Adipocyte (in vitro differentiated cells): ENCODE results near the gene WNT1.

Source experiments
- DNase-seq: peaks from one replicate; pipeline ENCODE4 v3.0.0-alpha.2; 2015; ENCODE audit warnings: low read depth
- H3K27me3 ChIP-seq: replicated peaks from 2 replicates; pipeline ENCODE4 v1.7.0; 2013; ENCODE audit warnings: mild to moderate bottlenecking, low read length, moderate library complexity; ENCODE audit not compliant: control insufficient read depth, insufficient read depth
- H3K36me3 ChIP-seq: 2 replicates; pipeline ENCODE4 v1.7.0; 2013; ENCODE audit warnings: low read length, mild to moderate bottlenecking, moderate library complexity; ENCODE audit not compliant: control insufficient read depth, insufficient read depth, severe bottlenecking
- H3K4me1 ChIP-seq: 2 replicates; pipeline ENCODE4 v1.7.0; 2013; ENCODE audit warnings: mild to moderate bottlenecking, low read length, moderate library complexity; ENCODE audit not compliant: control insufficient read depth, insufficient read depth
- H3K4me3 ChIP-seq: 2 replicates; pipeline ENCODE4 v1.7.0; 2013; ENCODE audit warnings: mild to moderate bottlenecking, low read length, moderate library complexity
- H3K9ac ChIP-seq: 2 replicates; pipeline ENCODE4 v1.7.0; 2013; ENCODE audit warnings: mild to moderate bottlenecking, low read length, moderate library complexity
- H3K9me3 ChIP-seq: 2 replicates; pipeline ENCODE4 v1.7.0; 2013; ENCODE audit warnings: mild to moderate bottlenecking, low read length, moderate library complexity; ENCODE audit not compliant: control insufficient read depth

WNT1 gene

DNA sequence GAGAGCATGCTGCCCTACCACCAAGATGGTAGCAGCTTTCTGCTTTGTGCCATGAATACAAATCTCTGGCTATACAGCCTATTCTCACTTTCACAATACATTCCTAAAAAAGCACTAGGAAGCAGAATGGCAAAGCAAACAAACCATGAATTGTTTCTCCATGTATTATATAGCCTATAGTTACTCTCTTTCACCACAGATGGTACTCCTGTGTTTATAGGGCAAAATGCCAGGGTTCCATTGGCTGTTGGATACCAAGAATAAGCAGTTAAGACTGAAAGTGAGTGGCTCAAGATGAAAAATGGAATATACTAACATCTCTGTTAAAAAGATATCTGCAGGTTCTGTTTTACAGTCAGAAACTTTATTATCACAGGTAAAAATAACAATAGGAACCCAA is 31.9 kb upstream of the WNT1 start:
- peaks cover 6% of the 10 kb centered on the region for H3K4me1 ChIP-seq
- no peaks in the 10 kb centered on the region for H3K9me3 ChIP-seq
- no peak overlapping the region for H3K4me3 ChIP-seq
- peaks cover 13% of the 10 kb centered on the region for H3K36me3 ChIP-seq
- DNase-seq: peak; percentile 41
- no peak overlapping the region for H3K9ac ChIP-seq
- no peaks in the 10 kb centered on the region for H3K27me3 ChIP-seq

DNA sequence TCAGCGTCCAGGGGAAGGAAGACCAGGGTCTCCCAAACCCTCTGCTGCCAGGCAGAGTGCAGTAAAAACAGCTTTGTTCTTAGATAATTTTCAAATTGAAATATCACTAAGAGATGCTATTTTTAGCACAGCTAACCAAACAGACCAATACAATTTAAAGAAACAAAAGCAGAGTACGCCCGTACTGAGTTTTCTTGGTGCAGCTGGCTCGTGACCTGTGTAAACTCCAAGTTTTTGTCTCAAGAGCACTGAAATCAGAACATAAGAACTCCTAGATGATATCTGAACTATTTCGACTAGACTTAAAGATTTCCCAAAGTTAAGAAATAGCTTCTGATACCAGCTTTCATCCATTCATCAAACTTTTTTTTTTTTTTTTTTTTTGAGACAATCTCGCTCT is 31.2 kb upstream of the WNT1 start:
- H3K4me1 ChIP-seq: peaks cover 6% of the 10 kb centered on the region
- no peaks in the 10 kb centered on the region for H3K27me3 ChIP-seq
- peaks cover 6% of the 10 kb centered on the region for H3K36me3 ChIP-seq
- no peak for DNase-seq
- H3K9me3 ChIP-seq: no peaks in the 10 kb centered on the region
- H3K9ac ChIP-seq: no peak overlapping the region
- no peak overlapping the region for H3K4me3 ChIP-seq

DNA sequence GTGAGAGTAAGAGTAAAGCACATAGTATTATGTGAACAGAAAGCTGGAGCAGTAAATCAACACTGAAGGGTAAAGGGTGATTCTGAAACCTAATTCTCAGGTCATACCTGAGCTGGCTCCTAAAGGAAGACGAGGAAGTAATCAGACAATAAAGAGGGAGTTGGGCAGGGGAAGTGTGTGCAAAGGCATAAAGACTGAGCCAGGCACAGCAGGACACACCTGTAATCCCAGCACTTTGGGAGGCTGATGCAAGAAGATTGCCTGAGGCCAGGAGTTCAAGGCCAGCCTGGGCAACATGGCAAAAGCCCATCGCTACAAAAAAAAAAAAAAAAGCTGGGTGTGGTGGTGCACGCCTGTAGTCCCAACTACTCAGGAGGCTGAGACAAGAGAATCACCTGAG is 30.4 kb upstream of the WNT1 start:
- Histone ChIP-seq H3K4me3 (no peak overlapping the region), H3K9me3 (no peaks in the 10 kb centered on the region), H3K9ac (no peak overlapping the region), H3K36me3 (peaks cover 14% of the 10 kb centered on the region), H3K4me1 (peaks cover 6% of the 10 kb centered on the region), H3K27me3 (no peaks in the 10 kb centered on the region)
- no peak for DNase-seq

DNA sequence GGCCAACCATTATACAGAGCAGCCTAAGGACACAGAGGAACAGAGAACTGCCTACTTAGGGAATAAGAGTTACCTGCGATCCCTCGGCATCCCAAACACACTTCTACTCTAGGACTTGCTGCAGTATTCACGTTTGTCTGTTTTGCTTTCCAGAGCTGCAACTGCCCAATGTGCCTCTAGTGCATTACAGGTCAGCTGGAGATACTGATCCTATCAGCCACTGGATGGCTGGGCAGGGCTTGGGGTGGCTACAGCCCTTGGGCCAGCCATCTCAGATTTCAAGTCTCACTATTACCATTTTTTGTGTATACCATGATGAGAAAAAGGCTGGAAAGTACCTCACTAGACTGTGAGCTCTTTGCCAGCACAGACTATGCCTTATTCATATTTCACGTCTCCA is 25.4 kb upstream of the WNT1 start:
- no peak overlapping the region for H3K4me3 ChIP-seq
- DNase-seq: no peak
- H3K36me3 ChIP-seq: peaks cover 38% of the 10 kb centered on the region

DNA sequence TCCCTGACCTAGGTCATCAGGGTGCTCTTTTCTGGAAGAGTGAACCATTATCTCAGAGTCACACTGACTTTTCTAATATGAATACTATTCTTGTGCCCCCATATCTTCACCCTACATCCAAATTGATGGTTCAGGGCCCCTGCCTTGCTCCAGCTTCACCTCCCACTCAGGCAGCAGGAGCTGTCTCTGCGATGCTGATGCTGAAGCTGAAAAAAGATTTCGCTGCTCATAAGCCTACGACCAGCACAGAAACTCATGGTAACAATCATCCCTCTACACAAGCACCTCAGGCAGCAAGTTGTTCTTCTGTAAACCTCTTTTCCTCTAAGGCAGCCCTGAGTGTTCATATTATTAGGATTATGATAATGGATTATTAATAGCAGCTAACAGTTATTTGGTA is 24.1 kb upstream of the WNT1 start:
- DNase-seq: no peak
- H3K9me3 ChIP-seq: no peaks in the 10 kb centered on the region
- peaks cover 38% of the 10 kb centered on the region for H3K36me3 ChIP-seq
- H3K4me1 ChIP-seq: peaks cover 22% of the 10 kb centered on the region
- H3K9ac ChIP-seq: no peak overlapping the region
- no peak overlapping the region for H3K4me3 ChIP-seq
- H3K27me3 ChIP-seq: no peaks in the 10 kb centered on the region

More for the DNA sequence above, 25.4 kb upstream of the WNT1 start:
- Histone ChIP-seq H3K9me3 (no peaks in the 10 kb centered on the region), H3K27me3 (no peaks in the 10 kb centered on the region), H3K9ac (no peak overlapping the region), H3K4me1 (peaks cover 18% of the 10 kb centered on the region)

DNA sequence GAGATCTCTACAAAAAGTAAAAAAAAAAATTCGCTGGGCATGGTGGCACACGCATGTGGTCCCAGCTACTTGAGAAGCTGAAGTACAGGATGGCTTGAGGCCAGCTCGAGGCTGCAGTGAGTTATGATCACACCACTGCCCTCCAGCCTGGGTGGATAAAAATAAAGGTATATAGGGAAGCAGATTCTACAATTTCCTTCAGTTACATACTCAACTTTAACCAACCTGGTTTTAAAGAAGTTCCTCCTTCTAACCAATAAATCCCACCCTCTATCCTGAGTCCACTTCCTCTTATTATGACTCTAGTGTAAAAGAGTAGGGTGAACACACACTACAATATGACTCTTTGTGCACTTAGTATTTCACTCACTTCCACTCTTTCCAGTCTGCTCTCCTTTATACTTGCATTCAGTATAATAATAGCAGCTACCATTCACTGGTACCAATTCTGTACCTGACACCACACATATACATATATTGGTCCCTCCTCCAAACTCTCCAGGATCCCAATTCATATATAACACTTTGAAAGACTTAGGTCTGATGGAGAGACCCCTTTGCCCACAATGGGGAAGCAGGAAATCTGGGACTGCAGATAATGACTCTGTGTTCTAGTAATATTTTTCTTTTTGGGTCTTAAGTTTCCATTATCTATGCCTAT is 23.2 kb upstream of the WNT1 start:
- H3K4me1 ChIP-seq: peaks cover 22% of the 10 kb centered on the region
- DNase-seq: no peak
- no peak overlapping the region for H3K9ac ChIP-seq
- peak overlapping the region; percentile 98 for H3K4me3 ChIP-seq
- peaks cover 33% of the 10 kb centered on the region for H3K36me3 ChIP-seq
- no peaks in the 10 kb centered on the region for H3K27me3 ChIP-seq
- H3K9me3 ChIP-seq: no peaks in the 10 kb centered on the region

DNA sequence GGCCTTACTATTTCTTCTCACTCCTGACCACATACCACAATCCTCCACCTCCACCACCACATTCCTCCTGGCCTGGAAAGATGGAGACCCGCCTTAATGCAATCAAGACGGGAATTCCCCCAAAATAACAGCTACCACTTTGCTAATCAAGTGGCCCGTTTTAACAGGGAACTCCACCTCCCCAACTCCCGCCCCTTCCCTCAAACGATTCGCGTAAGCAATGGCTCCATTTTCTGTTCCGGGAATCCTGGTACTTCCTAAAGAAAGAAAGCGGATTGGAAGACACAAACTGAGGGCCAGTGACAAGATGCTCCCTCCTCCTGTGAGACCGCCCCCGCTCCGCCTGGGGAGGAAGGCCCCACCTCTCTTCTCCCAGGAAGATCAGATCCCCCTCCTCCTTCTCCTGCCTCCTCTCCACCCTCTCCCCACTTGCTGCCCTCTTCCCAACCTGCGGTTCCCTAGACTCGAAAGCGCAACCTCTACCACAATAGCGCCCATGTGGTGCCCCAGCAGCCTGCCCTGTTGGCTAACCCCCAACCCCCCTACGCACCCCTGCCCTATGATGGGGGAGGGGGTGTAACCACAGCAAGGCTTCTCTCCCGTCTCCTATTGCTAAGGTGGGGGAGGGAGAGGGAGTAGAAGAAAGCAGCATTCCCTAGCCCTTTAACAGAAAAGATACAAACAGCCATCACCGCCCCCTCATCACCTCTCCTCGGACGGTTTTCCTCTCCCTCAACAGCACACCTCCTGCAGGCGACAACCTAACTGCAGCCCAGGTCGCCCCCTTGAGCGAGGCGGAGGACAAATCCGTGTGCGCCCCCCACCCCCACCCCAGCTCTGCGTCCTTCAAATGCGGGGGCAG is 21.6 kb upstream of the WNT1 start:
- peaks cover 33% of the 10 kb centered on the region for H3K36me3 ChIP-seq
- H3K4me3 ChIP-seq: peak overlapping the region; percentile 98
- peak overlapping the region; percentile 98 for H3K9ac ChIP-seq
- peaks cover 22% of the 10 kb centered on the region for H3K4me1 ChIP-seq
- H3K27me3 ChIP-seq: no peaks in the 10 kb centered on the region
- peak; percentile 98 for DNase-seq
- no peaks in the 10 kb centered on the region for H3K9me3 ChIP-seq

DNA sequence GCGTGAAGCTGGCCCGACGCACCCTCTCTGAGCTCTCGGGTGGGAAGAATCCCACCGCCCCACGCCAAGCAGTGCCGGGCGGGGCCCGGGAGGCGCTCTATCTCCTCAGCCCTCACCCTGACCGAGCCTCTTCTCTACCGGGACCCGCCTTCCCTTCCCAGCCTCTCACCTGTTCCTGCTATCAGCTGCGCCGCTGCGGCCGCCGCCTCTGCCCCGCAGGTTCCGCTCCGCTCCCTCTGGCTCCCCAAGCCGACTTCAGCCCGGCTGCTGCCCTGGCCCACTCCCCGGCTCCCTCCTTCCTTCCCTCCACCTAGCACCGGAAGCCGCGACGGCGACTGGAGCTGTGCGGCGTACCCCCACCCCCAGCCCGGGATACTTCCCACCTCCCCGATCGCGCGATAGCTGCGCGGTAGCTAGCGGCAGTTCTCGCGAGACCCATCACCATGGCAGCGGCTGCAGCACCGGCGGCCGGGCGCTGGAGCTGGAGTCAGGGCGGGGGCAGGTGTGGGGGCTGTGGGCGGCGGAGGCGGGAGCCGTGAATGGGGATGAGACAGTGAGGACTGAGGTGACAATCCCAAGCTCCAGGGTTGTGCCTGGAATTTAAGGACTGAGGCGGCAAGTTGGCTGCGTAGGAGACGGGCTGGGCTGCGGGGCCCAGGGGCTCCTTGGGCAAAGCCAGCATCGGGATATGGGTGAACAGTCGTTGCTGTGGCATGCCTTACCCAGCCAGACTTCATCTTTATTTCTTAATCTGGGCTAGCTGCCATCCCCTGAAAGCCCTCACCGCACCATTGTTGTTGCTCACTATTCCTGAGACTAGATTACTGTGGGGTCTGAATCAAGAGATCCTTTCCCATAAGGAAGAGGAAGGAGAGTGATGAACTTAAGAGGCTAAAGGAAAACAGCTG is 20.7 kb upstream of the WNT1 start, which contains the start of gene ARF3:
Gene ARF3, minus strand, starts transcription at position 347 of the 908 bp plus-strand sequence. CDS start 16,392 bp downstream, outside the sequence.
- peak; percentile 98 for DNase-seq
- H3K36me3 ChIP-seq: peaks cover 28% of the 10 kb centered on the region
- peaks cover 22% of the 10 kb centered on the region for H3K4me1 ChIP-seq
- H3K4me3 ChIP-seq: peak within 1 kb of the TSS; percentile 98
- no peaks in the 10 kb centered on the region for H3K27me3 ChIP-seq
- H3K9me3 ChIP-seq: no peaks in the 10 kb centered on the region
- H3K9ac ChIP-seq: peak within 1 kb of the TSS; percentile 98

DNA sequence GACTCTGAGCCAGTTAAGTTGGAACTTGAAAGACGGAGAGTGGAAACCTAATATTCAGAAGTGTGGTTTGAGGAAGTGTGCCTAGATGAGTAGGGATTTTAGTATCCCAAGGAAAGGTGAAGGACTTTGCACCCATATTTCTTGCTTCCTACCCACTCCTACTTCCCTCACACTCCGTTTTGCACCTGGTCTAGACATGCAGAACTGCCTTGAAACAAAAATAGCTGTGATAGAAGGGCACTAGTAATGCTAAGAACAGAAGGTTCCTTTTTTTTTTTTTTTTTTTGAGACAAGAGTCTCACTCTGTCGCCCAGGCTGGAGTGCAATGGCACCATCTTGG is 20.1 kb upstream of the WNT1 start:
- H3K9me3 ChIP-seq: no peaks in the 10 kb centered on the region
- peak overlapping the region; percentile 98 for H3K9ac ChIP-seq
- H3K4me1 ChIP-seq: peaks cover 22% of the 10 kb centered on the region
- peaks cover 21% of the 10 kb centered on the region for H3K36me3 ChIP-seq
- no peaks in the 10 kb centered on the region for H3K27me3 ChIP-seq
- no peak for DNase-seq
- H3K4me3 ChIP-seq: peak overlapping the region; percentile 98

DNA sequence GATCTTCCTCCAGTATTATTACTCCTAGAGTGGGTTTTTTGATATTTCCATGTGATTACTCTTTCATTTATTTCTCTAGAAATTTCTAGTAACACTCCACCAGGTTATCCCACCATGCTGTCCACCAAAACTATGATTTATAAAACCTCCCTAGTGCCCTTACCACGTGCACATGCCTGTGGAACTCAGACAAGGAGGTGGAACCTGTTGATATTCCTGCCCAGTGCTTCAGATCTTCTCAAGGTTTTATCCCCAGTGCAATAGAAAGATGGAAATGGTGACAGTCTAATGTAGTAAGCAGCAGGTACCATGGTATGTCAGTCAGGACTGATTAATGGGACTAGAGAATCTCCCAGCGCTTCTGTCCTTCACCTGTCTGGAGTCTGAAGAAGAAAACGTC is 17.3 kb upstream of the WNT1 start:
- DNase-seq: no peak
- H3K4me3 ChIP-seq: no peak overlapping the region
- H3K9me3 ChIP-seq: no peaks in the 10 kb centered on the region
- H3K36me3 ChIP-seq: no peaks in the 10 kb centered on the region
- H3K27me3 ChIP-seq: peaks cover 11% of the 10 kb centered on the region
- no peak overlapping the region for H3K9ac ChIP-seq
- H3K4me1 ChIP-seq: peaks cover 9% of the 10 kb centered on the region

DNA sequence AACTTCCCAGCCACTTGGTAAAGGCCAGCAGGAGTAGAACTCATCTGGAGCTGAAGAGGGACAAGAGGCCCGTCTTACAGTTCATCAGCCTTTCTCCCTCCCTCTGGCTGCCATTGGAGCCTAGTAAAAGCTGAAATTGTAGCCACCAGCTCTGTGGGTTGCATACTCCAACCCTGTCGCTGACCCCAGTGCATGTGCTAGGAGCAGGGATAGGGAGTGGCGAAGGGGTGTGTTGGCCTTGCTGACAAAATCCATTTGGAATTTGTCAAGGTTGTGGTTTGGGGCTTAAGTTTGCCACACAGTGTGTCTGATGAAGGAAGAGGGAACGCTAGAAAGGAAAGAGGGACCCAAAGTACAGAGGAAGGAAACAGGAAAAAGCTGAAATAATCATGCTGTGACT is 16.8 kb upstream of the WNT1 start:
- Histone ChIP-seq H3K9me3 (no peaks in the 10 kb centered on the region), H3K36me3 (no peaks in the 10 kb centered on the region), H3K4me1 (peaks cover 6% of the 10 kb centered on the region), H3K4me3 (no peak overlapping the region), H3K9ac (no peak overlapping the region), H3K27me3 (peaks cover 11% of the 10 kb centered on the region)
- DNase-seq: no peak
